ENCODE measurements around the gene NSMF. TPM values are rescaled to one million over a fixed set of nuclear protein-coding genes. Genes with fewer than 3 reads are reported as not detected.

The NSMF gene
- total and polyA plus RNA-seq, 2 of the 8 experiments (the other 6 are each of a cell fraction or from before 2014, with no cell fraction given) = 56.7 to 65.1 TPM

GRCh38 chr9:137490532-137491186 lies 31.5 kb upstream of the NSMF start (continued):
- no peak for TF ChIP-seq TBP (IDR thresholded peaks at IDR 0.05; ENCODE audit: low read depth, low read length)
- no peak for TF ChIP-seq TCF12 (IDR thresholded peaks at IDR 0.05; ENCODE audit: low read depth, low read length)
- TF ChIP-seq MAX (IDR thresholded peaks at IDR 0.05) = no peak
- no peak for TF ChIP-seq BACH1 (IDR thresholded peaks at IDR 0.05; ENCODE audit: low read length)
- no peak for TF ChIP-seq SUZ12 (IDR thresholded peaks at IDR 0.05; ENCODE audit: low read length)
- TF ChIP-seq TAF7 (optimal IDR thresholded peaks at IDR 0.05; ENCODE audit: borderline replicate concordance, low read depth, low read length) = no peak
- TF ChIP-seq BRCA1 (IDR thresholded peaks at IDR 0.05; ENCODE audit: low read depth, low read length) = no peak
- no peak for TF ChIP-seq KDM4A (IDR thresholded peaks at IDR 0.05; ENCODE audit: low read depth, low read length, severe bottlenecking)
- TF ChIP-seq CEBPB (IDR thresholded peaks at IDR 0.05; ENCODE audit: low read depth, low read length) = no peak
- no peak for TF ChIP-seq SAP30 (IDR thresholded peaks at IDR 0.05; ENCODE audit: insufficient read depth, insufficient replicate concordance, low read length)

Data from H1 (cell line).